Hematopoietic multipotent progenitor cell (in vitro differentiated cells): ENCODE results near the gene FRAS1. TPM values are rescaled to one million over a fixed set of nuclear protein-coding genes. Genes with fewer than 3 reads are reported as not detected.
"Not testable (repeated sequence)": the region's sequence is repeated elsewhere in the genome, so short reads cannot be mapped to it uniquely, and the experiment has no call there.

Source experiments
- DNase-seq, 3 donors: peaks; one replicate each; pipeline ENCODE4 v3.0.0-alpha.2; 2011 to 2015; ENCODE audit warnings: low read depth in 2 of 3, low spot score in 2 of 3
- total RNA-seq: library from RNA; depleted of rRNA; stranded (reverse); fragments of >200 nt; gene quantifications from one replicate; pipeline ENCODE4 v1.2.3, GENCODE V29; 2012

Gene FRAS1
- total RNA-seq, 1 donor = under 0.01 TPM

GRCh38 chr4:78155616-78156105 is 98.5 kb downstream of the FRAS1 start:
- no peak for DNase-seq

- DNase-seq = no peak
Measured at GRCh38 chr4:78156520-78156919, 99.4 kb downstream of the FRAS1 start.

GRCh38 chr4:78162342-78162741 is 105.2 kb downstream of the FRAS1 start:
- DNase-seq = no peak

- no peak for DNase-seq
Measured at GRCh38 chr4:78162821-78163220, 105.7 kb downstream of the FRAS1 start.

- DNase-seq = no peak
Measured at GRCh38 chr4:78165758-78166157, 108.6 kb downstream of the FRAS1 start.

- DNase-seq = peak in 2 of 3 donors; percentile 17 to 69
Measured at GRCh38 chr4:78166622-78167021, 109.5 kb downstream of the FRAS1 start.

- no peak for DNase-seq
Measured at GRCh38 chr4:78167510-78167909, 110.4 kb downstream of the FRAS1 start.

- DNase-seq = no peak
Measured at GRCh38 chr4:78168029-78168428, 110.9 kb downstream of the FRAS1 start.

GRCh38 chr4:78169728-78170127 is 112.6 kb downstream of the FRAS1 start:
- DNase-seq = no peak

GRCh38 chr4:78171482-78171881 is 114.4 kb downstream of the FRAS1 start:
- no peak for DNase-seq

- no peak for DNase-seq
Measured at GRCh38 chr4:78174891-78175290, 117.8 kb downstream of the FRAS1 start.

GRCh38 chr4:78179196-78179595 is 122.1 kb downstream of the FRAS1 start:
- no peak for DNase-seq

GRCh38 chr4:78181681-78182234 is 124.6 kb downstream of the FRAS1 start:
- not testable (repeated sequence) for DNase-seq

GRCh38 chr4:78184584-78184983 is 127.5 kb downstream of the FRAS1 start:
- no peak for DNase-seq

GRCh38 chr4:78185117-78185516 is 128.0 kb downstream of the FRAS1 start:
- no peak for DNase-seq

GRCh38 chr4:78186597-78187543 is 129.7 kb downstream of the FRAS1 start:
- DNase-seq = no peak

- no peak for DNase-seq
Measured at GRCh38 chr4:78190068-78190467, 132.9 kb downstream of the FRAS1 start.

GRCh38 chr4:78190595-78190994 is 133.5 kb downstream of the FRAS1 start:
- no peak for DNase-seq

- DNase-seq = no peak
Measured at GRCh38 chr4:78197947-78198346, 140.8 kb downstream of the FRAS1 start.

GRCh38 chr4:78199984-78200383 is 142.9 kb downstream of the FRAS1 start:
- no peak for DNase-seq

GRCh38 chr4:78200949-78201348 is 143.8 kb downstream of the FRAS1 start:
- DNase-seq = no peak

- no peak for DNase-seq
Measured at GRCh38 chr4:78204176-78204575, 147.1 kb downstream of the FRAS1 start.
